ENCODE data around the gene PIAS2. TPM values are rescaled to one million over a fixed set of nuclear protein-coding genes. Genes with fewer than 3 reads are reported as not detected.

The PIAS2 gene
- total and polyA plus RNA-seq, 2 experiments from 2014 or later, result 30.3 to 54.2 TPM

DNA sequence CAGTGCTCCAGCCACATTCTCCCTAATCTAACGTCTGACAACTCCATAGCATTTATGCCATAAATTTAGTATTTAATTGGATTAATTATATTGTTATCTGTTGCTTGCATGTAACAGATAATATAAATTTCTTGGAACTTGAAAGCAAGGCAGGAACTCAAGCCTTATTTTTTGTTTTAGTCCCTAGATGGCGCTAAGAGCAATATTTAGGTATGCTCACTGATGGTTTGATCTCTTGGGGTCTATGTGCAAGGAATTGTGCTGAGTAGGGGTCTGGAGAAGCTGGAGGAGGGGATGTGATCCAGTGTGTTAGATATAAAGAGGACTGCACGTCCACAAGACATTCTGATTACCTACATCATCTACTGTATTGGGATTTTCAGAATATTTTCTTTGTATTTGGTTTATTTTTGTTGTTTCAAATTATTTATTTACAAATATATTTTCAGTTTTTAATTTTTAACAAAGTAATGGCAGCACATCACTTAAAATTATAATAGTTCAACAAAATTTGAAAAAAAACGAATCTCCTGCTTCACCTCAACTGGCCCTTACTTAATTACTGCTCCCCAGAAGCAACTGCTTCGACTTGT is 32.9 kb upstream of the PIAS2 start:
- no peak overlapping the region for H2AFZ ChIP-seq
- 0 out of 2 replicates have a peak, but pooled peaks cover 3% of the 10 kb centered on the region for H3K4me1 ChIP-seq (ENCODE audit: insufficient read depth)
- H3K27ac ChIP-seq (ENCODE audit: low read depth), result no peak overlapping the region
- no peaks in the 10 kb centered on the region for H3K36me3 ChIP-seq (ENCODE audit: insufficient read depth)
- no peaks in the 10 kb centered on the region for H3K79me2 ChIP-seq (replicated peaks; ENCODE audit: insufficient read depth)
- H3K36me3 Mint-ChIP-seq (ENCODE audit: low read depth), result no peaks in the 10 kb centered on the region; the same call in 2 of the 3 replicates
- H3K9me3 Mint-ChIP-seq, result no peaks in the 10 kb centered on the region
- H3K4me3 ChIP-seq, result no peak overlapping the region
- no peaks in the 10 kb centered on the region for H3F3A ChIP-seq (replicated peaks; ENCODE audit: low read depth)
- H3K27me3 Mint-ChIP-seq (ENCODE audit: insufficient read depth, low read depth, poor library complexity), result peaks cover 4% of the 10 kb centered on the region
- no peak overlapping the region for H3K4me3 Mint-ChIP-seq
- peaks cover 5% of the 10 kb centered on the region for H3K4me1 Mint-ChIP-seq
- no peak overlapping the region for H3K27ac Mint-ChIP-seq
- H3K9me2 ChIP-seq (ENCODE audit: insufficient read depth), result no peaks in the 10 kb centered on the region
- no peaks in the 10 kb centered on the region; the same call in 1 of the 2 replicates for H4K20me1 ChIP-seq (replicated peaks; ENCODE audit: insufficient read depth)
- peak; percentile 74 for DNase-seq (ENCODE audit: low spot score)
- no peak for TF ChIP-seq POLR2AphosphoS5 (IDR thresholded peaks at IDR 0.05; ENCODE audit: low read depth)
- TF ChIP-seq, protein P1, sequence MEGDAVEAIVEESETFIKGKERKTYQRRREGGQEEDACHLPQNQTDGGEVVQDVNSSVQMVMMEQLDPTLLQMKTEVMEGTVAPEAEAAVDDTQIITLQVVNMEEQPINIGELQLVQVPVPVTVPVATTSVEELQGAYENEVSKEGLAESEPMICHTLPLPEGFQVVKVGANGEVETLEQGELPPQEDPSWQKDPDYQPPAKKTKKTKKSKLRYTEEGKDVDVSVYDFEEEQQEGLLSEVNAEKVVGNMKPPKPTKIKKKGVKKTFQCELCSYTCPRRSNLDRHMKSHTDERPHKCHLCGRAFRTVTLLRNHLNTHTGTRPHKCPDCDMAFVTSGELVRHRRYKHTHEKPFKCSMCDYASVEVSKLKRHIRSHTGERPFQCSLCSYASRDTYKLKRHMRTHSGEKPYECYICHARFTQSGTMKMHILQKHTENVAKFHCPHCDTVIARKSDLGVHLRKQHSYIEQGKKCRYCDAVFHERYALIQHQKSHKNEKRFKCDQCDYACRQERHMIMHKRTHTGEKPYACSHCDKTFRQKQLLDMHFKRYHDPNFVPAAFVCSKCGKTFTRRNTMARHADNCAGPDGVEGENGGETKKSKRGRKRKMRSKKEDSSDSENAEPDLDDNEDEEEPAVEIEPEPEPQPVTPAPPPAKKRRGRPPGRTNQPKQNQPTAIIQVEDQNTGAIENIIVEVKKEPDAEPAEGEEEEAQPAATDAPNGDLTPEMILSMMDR (conservative IDR thresholded peaks at IDR 0.05; ENCODE audit: low read depth in 2 of 2), result peak; percentile 65 to 76
- ATAC-seq, result no peak
- H3K4me2 ChIP-seq, result no peak overlapping the region
- no peaks in the 10 kb centered on the region for H3K27me3 ChIP-seq (ENCODE audit: insufficient read depth)

DNA sequence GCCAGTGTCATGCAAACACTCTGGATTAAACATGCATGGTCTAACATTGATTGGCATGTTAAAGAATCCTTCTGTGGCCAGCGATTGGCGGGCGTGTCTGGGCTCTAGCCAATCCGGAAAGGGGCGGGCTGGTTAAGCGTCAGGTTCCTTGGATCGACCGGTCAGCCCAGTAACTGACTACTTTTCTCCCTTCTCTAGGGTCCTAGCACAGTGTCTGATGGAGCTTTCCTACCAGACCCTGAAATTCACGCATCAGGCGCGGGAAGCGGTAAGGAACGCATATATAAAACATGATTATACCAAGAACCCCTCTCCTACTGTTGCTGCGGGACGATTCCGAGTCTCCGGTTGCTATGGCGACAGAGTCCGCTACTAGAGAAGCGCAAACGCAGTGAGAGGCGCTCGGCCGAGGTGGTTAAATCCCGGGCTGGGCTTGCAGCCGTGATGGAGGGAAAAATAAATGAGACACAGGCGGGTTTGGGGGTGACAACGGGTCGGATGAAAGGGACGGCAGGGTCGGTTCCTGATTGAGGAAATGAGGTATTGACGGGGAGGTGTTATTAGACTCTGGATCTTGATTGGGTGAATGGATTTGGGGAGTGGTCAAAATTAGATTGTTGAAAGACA is 29.5 kb upstream of the PIAS2 start:
- Histone ChIP-seq H3K4me2 (peak overlapping the region; percentile 78), H3K27ac (ENCODE audit: low read depth) (no peak overlapping the region), H3K4me1 (ENCODE audit: insufficient read depth) (0 out of 2 replicates have a peak, but pooled peaks cover 3% of the 10 kb centered on the region), H3K4me3 (peak overlapping the region; percentile 68), H3K79me2 (replicated peaks; ENCODE audit: insufficient read depth) (no peaks in the 10 kb centered on the region), H3K27me3 (ENCODE audit: insufficient read depth) (no peaks in the 10 kb centered on the region), H3F3A (replicated peaks; ENCODE audit: low read depth) (no peaks in the 10 kb centered on the region), H3K36me3 (ENCODE audit: insufficient read depth) (no peaks in the 10 kb centered on the region), H2AFZ (peak overlapping the region; percentile 87), H4K20me1 (replicated peaks; ENCODE audit: insufficient read depth) (no peaks in the 10 kb centered on the region), H3K9me2 (ENCODE audit: insufficient read depth) (no peaks in the 10 kb centered on the region)
- TF ChIP-seq POLR2AphosphoS5 (IDR thresholded peaks at IDR 0.05; ENCODE audit: low read depth) (peak; percentile 57), ZNF331 (CRISPR knock-in tag; IDR thresholded peaks at IDR 0.05; ENCODE audit: low read depth) (no peak), JUNB (IDR thresholded peaks at IDR 0.05; ENCODE audit: unreplicated experiment) (no peak), ZNF114 (CRISPR knock-in tag; IDR thresholded peaks at IDR 0.05) (no peak), CREB1 (CRISPR knock-in tag; IDR thresholded peaks at IDR 0.05; ENCODE audit: low read depth) (0 out of 2 replicates have a peak, but pooled peaks have one; percentile 35)
- TF ChIP-seq, protein P2, sequence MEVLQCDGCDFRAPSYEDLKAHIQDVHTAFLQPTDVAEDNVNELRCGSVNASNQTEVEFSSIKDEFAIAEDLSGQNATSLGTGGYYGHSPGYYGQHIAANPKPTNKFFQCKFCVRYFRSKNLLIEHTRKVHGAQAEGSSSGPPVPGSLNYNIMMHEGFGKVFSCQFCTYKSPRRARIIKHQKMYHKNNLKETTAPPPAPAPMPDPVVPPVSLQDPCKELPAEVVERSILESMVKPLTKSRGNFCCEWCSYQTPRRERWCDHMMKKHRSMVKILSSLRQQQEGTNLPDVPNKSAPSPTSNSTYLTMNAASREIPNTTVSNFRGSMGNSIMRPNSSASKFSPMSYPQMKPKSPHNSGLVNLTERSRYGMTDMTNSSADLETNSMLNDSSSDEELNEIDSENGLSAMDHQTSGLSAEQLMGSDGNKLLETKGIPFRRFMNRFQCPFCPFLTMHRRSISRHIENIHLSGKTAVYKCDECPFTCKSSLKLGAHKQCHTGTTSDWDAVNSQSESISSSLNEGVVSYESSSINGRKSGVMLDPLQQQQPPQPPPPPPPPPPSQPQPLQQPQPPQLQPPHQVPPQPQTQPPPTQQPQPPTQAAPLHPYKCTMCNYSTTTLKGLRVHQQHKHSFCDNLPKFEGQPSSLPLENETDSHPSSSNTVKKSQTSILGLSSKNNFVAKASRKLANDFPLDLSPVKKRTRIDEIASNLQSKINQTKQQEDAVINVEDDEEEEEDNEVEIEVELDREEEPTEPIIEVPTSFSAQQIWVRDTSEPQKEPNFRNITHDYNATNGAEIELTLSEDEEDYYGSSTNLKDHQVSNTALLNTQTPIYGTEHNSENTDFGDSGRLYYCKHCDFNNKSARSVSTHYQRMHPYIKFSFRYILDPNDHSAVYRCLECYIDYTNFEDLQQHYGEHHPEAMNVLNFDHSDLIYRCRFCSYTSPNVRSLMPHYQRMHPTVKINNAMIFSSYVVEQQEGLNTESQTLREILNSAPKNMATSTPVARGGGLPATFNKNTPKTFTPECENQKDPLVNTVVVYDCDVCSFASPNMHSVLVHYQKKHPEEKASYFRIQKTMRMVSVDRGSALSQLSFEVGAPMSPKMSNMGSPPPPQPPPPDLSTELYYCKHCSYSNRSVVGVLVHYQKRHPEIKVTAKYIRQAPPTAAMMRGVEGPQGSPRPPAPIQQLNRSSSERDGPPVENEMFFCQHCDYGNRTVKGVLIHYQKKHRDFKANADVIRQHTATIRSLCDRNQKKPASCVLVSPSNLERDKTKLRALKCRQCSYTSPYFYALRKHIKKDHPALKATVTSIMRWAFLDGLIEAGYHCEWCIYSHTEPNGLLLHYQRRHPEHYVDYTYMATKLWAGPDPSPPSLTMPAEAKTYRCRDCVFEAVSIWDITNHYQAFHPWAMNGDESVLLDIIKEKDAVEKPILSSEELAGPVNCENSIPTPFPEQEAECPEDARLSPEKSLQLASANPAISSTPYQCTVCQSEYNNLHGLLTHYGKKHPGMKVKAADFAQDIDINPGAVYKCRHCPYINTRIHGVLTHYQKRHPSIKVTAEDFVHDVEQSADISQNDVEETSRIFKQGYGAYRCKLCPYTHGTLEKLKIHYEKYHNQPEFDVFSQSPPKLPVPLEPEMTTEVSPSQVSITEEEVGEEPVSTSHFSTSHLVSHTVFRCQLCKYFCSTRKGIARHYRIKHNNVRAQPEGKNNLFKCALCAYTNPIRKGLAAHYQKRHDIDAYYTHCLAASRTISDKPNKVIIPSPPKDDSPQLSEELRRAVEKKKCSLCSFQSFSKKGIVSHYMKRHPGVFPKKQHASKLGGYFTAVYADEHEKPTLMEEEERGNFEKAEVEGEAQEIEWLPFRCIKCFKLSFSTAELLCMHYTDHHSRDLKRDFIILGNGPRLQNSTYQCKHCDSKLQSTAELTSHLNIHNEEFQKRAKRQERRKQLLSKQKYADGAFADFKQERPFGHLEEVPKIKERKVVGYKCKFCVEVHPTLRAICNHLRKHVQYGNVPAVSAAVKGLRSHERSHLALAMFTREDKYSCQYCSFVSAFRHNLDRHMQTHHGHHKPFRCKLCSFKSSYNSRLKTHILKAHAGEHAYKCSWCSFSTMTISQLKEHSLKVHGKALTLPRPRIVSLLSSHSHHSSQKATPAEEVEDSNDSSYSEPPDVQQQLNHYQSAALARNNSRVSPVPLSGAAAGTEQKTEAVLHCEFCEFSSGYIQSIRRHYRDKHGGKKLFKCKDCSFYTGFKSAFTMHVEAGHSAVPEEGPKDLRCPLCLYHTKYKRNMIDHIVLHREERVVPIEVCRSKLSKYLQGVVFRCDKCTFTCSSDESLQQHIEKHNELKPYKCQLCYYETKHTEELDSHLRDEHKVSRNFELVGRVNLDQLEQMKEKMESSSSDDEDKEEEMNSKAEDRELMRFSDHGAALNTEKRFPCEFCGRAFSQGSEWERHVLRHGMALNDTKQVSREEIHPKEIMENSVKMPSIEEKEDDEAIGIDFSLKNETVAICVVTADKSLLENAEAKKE (CRISPR knock-in tag; IDR thresholded peaks at IDR 0.05), result no peak
- no peak overlapping the region for H3K27ac Mint-ChIP-seq
- DNase-seq (ENCODE audit: low spot score) (peak; percentile 98), ATAC-seq (peak; percentile 99)
- no peak overlapping the region for H3K4me3 Mint-ChIP-seq
- H3K9me3 Mint-ChIP-seq, result no peaks in the 10 kb centered on the region
- peaks cover 3% of the 10 kb centered on the region; the same call in 2 of the 3 replicates for H3K4me1 Mint-ChIP-seq
- no peaks in the 10 kb centered on the region for H3K27me3 Mint-ChIP-seq (ENCODE audit: insufficient read depth, low read depth, poor library complexity)
- H3K36me3 Mint-ChIP-seq (ENCODE audit: low read depth), result no peaks in the 10 kb centered on the region; the same call in 2 of the 3 replicates
